SIG-M5 treated with dmso at 0.1 percent for 504 hours (cell line): ENCODE measurements around the gene HCAR1.
A peak's percentile ranks its signal among the peaks of the same experiment; 100 is the strongest.
"Not testable (repeated sequence)": the region's sequence is repeated elsewhere in the genome, so short reads cannot be mapped to it uniquely, and the experiment has no call there.

ENCODE experiments used
- DNase-seq: peaks from one replicate; lab custom pipeline; 2025; ENCODE audit not compliant: unreplicated experiment; lab: John Stamatoyannopoulos, UW

Gene HCAR1

GRCh38 chr12:122721057-122721545 is 9.5 kb downstream of the HCAR1 start:
- DNase-seq = no peak

GRCh38 chr12:122716658-122717057 is 14.0 kb downstream of the HCAR1 start, which contains the start of gene HCAR3:
HCAR3 (minus strand) TSS chr12:122716811; CDS start chr12:122716737, 74 bp downstream.
- peak; percentile 73 for DNase-seq

GRCh38 chr12:122715211-122715610 is 15.4 kb downstream of the HCAR1 start:
- DNase-seq = not testable (repeated sequence)

- not testable (repeated sequence) for DNase-seq
Measured at GRCh38 chr12:122713491-122714188, 17.0 kb downstream of the HCAR1 start.

- peak; percentile 35 for DNase-seq
Measured at GRCh38 chr12:122711266-122711665, 19.4 kb downstream of the HCAR1 start.

GRCh38 chr12:122710341-122710740 is 20.3 kb downstream of the HCAR1 start:
- DNase-seq = not testable (repeated sequence)

- not testable (repeated sequence) for DNase-seq
Measured at GRCh38 chr12:122709287-122709686, 21.4 kb downstream of the HCAR1 start.

- not testable (repeated sequence) for DNase-seq
Measured at GRCh38 chr12:122703841-122704240, 26.8 kb downstream of the HCAR1 start.

GRCh38 chr12:122702890-122703611 is 27.6 kb downstream of the HCAR1 start, which contains the start of gene HCAR2:
HCAR2 (minus strand) TSS chr12:122703357; CDS start chr12:122703283, 74 bp downstream.
- peak; percentile 71 for DNase-seq

GRCh38 chr12:122701481-122701880 is 29.2 kb downstream of the HCAR1 start:
- DNase-seq = not testable (repeated sequence)

- DNase-seq = not testable (repeated sequence)
Measured at GRCh38 chr12:122700038-122700710, 30.5 kb downstream of the HCAR1 start.

GRCh38 chr12:122696922-122697321 is 33.7 kb downstream of the HCAR1 start:
- not testable (repeated sequence) for DNase-seq

- DNase-seq = no peak
Measured at GRCh38 chr12:122691566-122691965, 39.1 kb downstream of the HCAR1 start.

- no peak for DNase-seq
Measured at GRCh38 chr12:122688291-122688690, 42.4 kb downstream of the HCAR1 start.

GRCh38 chr12:122687086-122687485 is 43.6 kb downstream of the HCAR1 start:
- no peak for DNase-seq

- DNase-seq = no peak
Measured at GRCh38 chr12:122686538-122686937, 44.1 kb downstream of the HCAR1 start.

GRCh38 chr12:122684297-122684813 is 46.3 kb downstream of the HCAR1 start:
- DNase-seq = no peak

- peak; percentile 75 for DNase-seq
Measured at GRCh38 chr12:122681814-122682213, 48.8 kb downstream of the HCAR1 start.

- not testable (repeated sequence) for DNase-seq
Measured at GRCh38 chr12:122680989-122681388, 49.7 kb downstream of the HCAR1 start.

GRCh38 chr12:122676781-122677180 is 53.9 kb downstream of the HCAR1 start:
- DNase-seq = not testable (repeated sequence)
